22Rv1 (cell line): ENCODE measurements around the gene PLAC8.

Experiments used
- CTCF ChIP-seq: fragments of 450-650 bp; IDR thresholded peaks from 2 replicates; pipeline ENCODE4 v1.5.1; 2017; ENCODE audit warnings: mild to moderate bottlenecking
- ZFX ChIP-seq: fragments of 450-650 bp; IDR thresholded peaks from 2 replicates; pipeline ENCODE4 v1.6.1; 2017; ENCODE audit warnings: antibody characterized with exemption, borderline replicate concordance

- TF ChIP-seq CTCF (no peak), ZFX (no peak)
Measured at GRCh38 chr4:83128240-83128929, 13.9 kb upstream of the PLAC8 start.
